Naive thymus-derived CD8-positive, alpha-beta T cell (primary cell): Measurements from ENCODE around the gene ATP11A. TPM values are rescaled to one million over a fixed set of nuclear protein-coding genes. Genes with fewer than 3 reads are reported as not detected.

Experiments
- ATAC-seq, 2 donors: fragments of 150-1000 bp; cut with Tn5 transposase in 1 of 2; sonication (Bioruptor Pico), chemical (Tn5 transposase) in 1 of 2; 1 replicate in 1 of 2; 2 replicates in 1 of 2; pipeline ENCODE4 v1.10.0; 2021; ENCODE audit warnings: mild to moderate bottlenecking in 2 of 2, moderate library complexity in 2 of 2
- POLR2A ChIA-PET: fragments of 350-600 bp; sonication (Branson Sonifier 250); formaldehyde crosslinking; loops from one replicate; lab custom pipeline; 2021; ENCODE audit warnings: antibody characterized with exemption; lab: Charles Lee
- DNase-seq, 10 donors: peaks; one replicate each; pipeline versions ENCODE4 v3.0.0 to v3.0.0-alpha.2; 2020 to 2022
- H3K27ac Mint-ChIP-seq, 10 donors: one replicate each; pipeline ENCODE4 v1.8.0; 2020 to 2022; ENCODE audit warnings: mild to moderate bottlenecking in 10 of 10, mixed read lengths in 10 of 10, moderate library complexity in 4 of 10, inconsistent platforms in 1 of 10
- H3K27me3 Mint-ChIP-seq, 5 donors: one replicate each; pipeline ENCODE4 v1.8.0; 2021 to 2022; ENCODE audit warnings: mixed read lengths in 5 of 5
- H3K36me3 Mint-ChIP-seq, 3 donors: one replicate each; pipeline ENCODE4 v1.8.0; 2020 to 2022; ENCODE audit warnings: mixed read lengths in 3 of 3, mild to moderate bottlenecking in 2 of 3, inconsistent platforms in 1 of 3
- H3K4me1 Mint-ChIP-seq, 4 donors: one replicate each; pipeline ENCODE4 v1.8.0; 2021 to 2022; ENCODE audit warnings: mixed read lengths in 4 of 4
- H3K4me3 Mint-ChIP-seq, 10 donors: one replicate each; pipeline ENCODE4 v1.8.0; 2020 to 2022; ENCODE audit warnings: mild to moderate bottlenecking in 10 of 10, mixed read lengths in 10 of 10, moderate library complexity in 6 of 10, inconsistent platforms in 1 of 10
- H3K9me3 Mint-ChIP-seq, 9 donors: one replicate each; pipeline ENCODE4 v1.8.0; 2020 to 2022; ENCODE audit warnings: mixed read lengths in 9 of 9, mild to moderate bottlenecking in 3 of 9, inconsistent platforms in 1 of 9, moderate library complexity in 1 of 9
- polyA plus RNA-seq, 3 donors: library from polyadenylated mRNA; unstranded; fragments of 300-500 nt; fragmentation: Illumina TruSeq; gene quantifications; one replicate each; pipeline ENCODE4 v1.2.3, GENCODE V29; 2021
- total RNA-seq, 8 experiments: library from RNA in 2 of 8; stranded (reverse) in 2 of 8; gene quantifications; one replicate each; pipeline ENCODE4 v1.2.3 and lab custom pipeline; 2021 to 2026

Gene ATP11A
- total and polyA plus RNA-seq, 5 experiments from 2014 or later = 0.76 to 23.9 (median 3.1) TPM

GRCh38 chr13:112719016-112719415 is 29.2 kb downstream of the ATP11A start:
- POLR2A ChIA-PET = no interaction called here
- Mint-ChIP-seq H3K36me3 (peaks cover 0 to 13% (median 4%) of the 10 kb centered on the region in 3 donors), H3K27me3 (no peaks in the 10 kb centered on the region), H3K9me3 (peaks cover 0 to 2% (median 0%) of the 10 kb centered on the region in 9 donors), H3K27ac (peak overlapping the region in 1 of 10 donors; percentile 15), H3K4me1 (peaks cover 6 to 35% (median 18%) of the 10 kb centered on the region in 4 donors), H3K4me3 (no peak overlapping the region)
- ATAC-seq (no peak), DNase-seq (no peak)

- DNase-seq (no peak), ATAC-seq (no peak)
- H3K36me3 Mint-ChIP-seq = peaks cover 0 to 12% (median 4%) of the 10 kb centered on the region in 3 donors
- H3K27ac Mint-ChIP-seq = no peak overlapping the region
- no peaks in the 10 kb centered on the region for H3K27me3 Mint-ChIP-seq
- POLR2A ChIA-PET = no interaction called here
- peaks cover 6 to 32% (median 18%) of the 10 kb centered on the region in 4 donors for H3K4me1 Mint-ChIP-seq
- H3K4me3 Mint-ChIP-seq = no peak overlapping the region
- H3K9me3 Mint-ChIP-seq = peaks cover 0 to 2% (median 0%) of the 10 kb centered on the region in 9 donors
These were observed 29.7 kb downstream of the ATP11A start for GRCh38 chr13:112719556-112719955.

- no peak for ATAC-seq
- Mint-ChIP-seq H3K27ac (no peak overlapping the region), H3K9me3 (no peaks in the 10 kb centered on the region), H3K27me3 (no peaks in the 10 kb centered on the region), H3K4me3 (no peak overlapping the region), H3K4me1 (peaks cover 10 to 29% (median 17%) of the 10 kb centered on the region in 4 donors), H3K36me3 (peaks cover 0 to 9% (median 0%) of the 10 kb centered on the region in 3 donors)
- POLR2A ChIA-PET = no interaction called here
- DNase-seq = no peak
These were observed 30.4 kb downstream of the ATP11A start for GRCh38 chr13:112720251-112720650.

- Mint-ChIP-seq H3K27me3 (no peaks in the 10 kb centered on the region), H3K9me3 (no peaks in the 10 kb centered on the region), H3K4me3 (no peak overlapping the region), H3K4me1 (peaks cover 16 to 35% (median 23%) of the 10 kb centered on the region in 4 donors), H3K36me3 (peaks cover 0 to 9% (median 0%) of the 10 kb centered on the region in 3 donors), H3K27ac (peak overlapping the region in 3 of 10 donors; percentile 27 to 51 (median 35))
- DNase-seq (no peak), ATAC-seq (no peak)
- POLR2A ChIA-PET = no interaction called here
These were observed 31.0 kb downstream of the ATP11A start for GRCh38 chr13:112720814-112721197.

GRCh38 chr13:112721198-112722104 is 31.6 kb downstream of the ATP11A start:
- no peak for DNase-seq
- Mint-ChIP-seq H3K4me3 (no peak overlapping the region), H3K9me3 (no peaks in the 10 kb centered on the region), H3K36me3 (peaks cover 0 to 9% (median 0%) of the 10 kb centered on the region in 3 donors), H3K4me1 (peaks cover 22 to 41% (median 27%) of the 10 kb centered on the region in 4 donors), H3K27me3 (no peaks in the 10 kb centered on the region), H3K27ac (peak overlapping the region in 4 of 10 donors; percentile 27 to 54 (median 43))
- ATAC-seq = no peak
- POLR2A ChIA-PET = no interaction called here

- POLR2A ChIA-PET = no interaction called here
- Mint-ChIP-seq H3K4me1 (peaks cover 20 to 39% (median 30%) of the 10 kb centered on the region in 4 donors), H3K27ac (peak overlapping the region in 5 of 10 donors; percentile 40 to 83 (median 68)), H3K9me3 (no peaks in the 10 kb centered on the region), H3K27me3 (no peaks in the 10 kb centered on the region), H3K4me3 (no peak overlapping the region), H3K36me3 (peaks cover 0 to 6% (median 0%) of the 10 kb centered on the region in 3 donors)
- ATAC-seq (no peak), DNase-seq (no peak)
These were observed 32.8 kb downstream of the ATP11A start for GRCh38 chr13:112722433-112723263.

- POLR2A ChIA-PET = no interaction called here
- Mint-ChIP-seq H3K9me3 (no peaks in the 10 kb centered on the region), H3K27ac (peak overlapping the region in 4 of 10 donors; percentile 20 to 63 (median 51)), H3K4me3 (no peak overlapping the region), H3K36me3 (peaks cover 0 to 5% (median 0%) of the 10 kb centered on the region in 3 donors), H3K4me1 (peaks cover 23 to 39% (median 31%) of the 10 kb centered on the region in 4 donors), H3K27me3 (no peaks in the 10 kb centered on the region)
- DNase-seq (no peak), ATAC-seq (no peak)
These were observed 33.9 kb downstream of the ATP11A start for GRCh38 chr13:112723771-112724170.

GRCh38 chr13:112724788-112725345 is 35.0 kb downstream of the ATP11A start:
- no peak for ATAC-seq
- Mint-ChIP-seq H3K4me3 (peak overlapping the region in 2 of 10 donors; percentile 65 to 73), H3K27me3 (no peaks in the 10 kb centered on the region), H3K9me3 (no peaks in the 10 kb centered on the region), H3K36me3 (no peaks in the 10 kb centered on the region), H3K27ac (peak overlapping the region in 1 of 10 donors; percentile 86), H3K4me1 (peaks cover 22 to 39% (median 32%) of the 10 kb centered on the region in 4 donors)
- POLR2A ChIA-PET = no interaction called here
- DNase-seq = no peak

- Mint-ChIP-seq H3K4me3 (peak overlapping the region; percentile 28 to 73 (median 64)), H3K36me3 (no peaks in the 10 kb centered on the region), H3K4me1 (peaks cover 19 to 39% (median 32%) of the 10 kb centered on the region in 4 donors), H3K9me3 (no peaks in the 10 kb centered on the region), H3K27ac (peak overlapping the region in 5 of 10 donors; percentile 48 to 89 (median 80)), H3K27me3 (no peaks in the 10 kb centered on the region)
- DNase-seq = peak in 3 of 10 donors; percentile 3 to 27 (median 22)
- POLR2A ChIA-PET = no interaction called here
- peak; percentile 35 to 67 for ATAC-seq
These were observed 35.6 kb downstream of the ATP11A start for GRCh38 chr13:112725346-112726015.

- H3K36me3 Mint-ChIP-seq = no peaks in the 10 kb centered on the region
- H3K27me3 Mint-ChIP-seq = no peaks in the 10 kb centered on the region
- ATAC-seq (peak in 1 of 2 donors; percentile 23), DNase-seq (no peak)
- POLR2A ChIA-PET = no interaction called here
- peak overlapping the region; percentile 24 to 73 (median 64) for H3K4me3 Mint-ChIP-seq
- peak overlapping the region in 3 of 10 donors; percentile 61 to 89 (median 80) for H3K27ac Mint-ChIP-seq
- peaks cover 19 to 39% (median 31%) of the 10 kb centered on the region in 4 donors for H3K4me1 Mint-ChIP-seq
- H3K9me3 Mint-ChIP-seq = no peaks in the 10 kb centered on the region
These were observed 36.4 kb downstream of the ATP11A start for GRCh38 chr13:112726016-112726767.

GRCh38 chr13:112727581-112727980 is 37.7 kb downstream of the ATP11A start:
- Mint-ChIP-seq H3K4me1 (peaks cover 17 to 35% (median 28%) of the 10 kb centered on the region in 4 donors), H3K9me3 (no peaks in the 10 kb centered on the region), H3K4me3 (no peak overlapping the region), H3K36me3 (no peaks in the 10 kb centered on the region), H3K27ac (no peak overlapping the region), H3K27me3 (no peaks in the 10 kb centered on the region)
- ATAC-seq = no peak
- POLR2A ChIA-PET = no interaction called here
- no peak for DNase-seq
